ENCODE results near the gene TSPAN14. TPM values are rescaled to one million over a fixed set of nuclear protein-coding genes. Genes with fewer than 3 reads are reported as not detected.

The TSPAN14 gene
- total RNA-seq, 2 experiments from 2014 or later, result 167 to 168 TPM

DNA sequence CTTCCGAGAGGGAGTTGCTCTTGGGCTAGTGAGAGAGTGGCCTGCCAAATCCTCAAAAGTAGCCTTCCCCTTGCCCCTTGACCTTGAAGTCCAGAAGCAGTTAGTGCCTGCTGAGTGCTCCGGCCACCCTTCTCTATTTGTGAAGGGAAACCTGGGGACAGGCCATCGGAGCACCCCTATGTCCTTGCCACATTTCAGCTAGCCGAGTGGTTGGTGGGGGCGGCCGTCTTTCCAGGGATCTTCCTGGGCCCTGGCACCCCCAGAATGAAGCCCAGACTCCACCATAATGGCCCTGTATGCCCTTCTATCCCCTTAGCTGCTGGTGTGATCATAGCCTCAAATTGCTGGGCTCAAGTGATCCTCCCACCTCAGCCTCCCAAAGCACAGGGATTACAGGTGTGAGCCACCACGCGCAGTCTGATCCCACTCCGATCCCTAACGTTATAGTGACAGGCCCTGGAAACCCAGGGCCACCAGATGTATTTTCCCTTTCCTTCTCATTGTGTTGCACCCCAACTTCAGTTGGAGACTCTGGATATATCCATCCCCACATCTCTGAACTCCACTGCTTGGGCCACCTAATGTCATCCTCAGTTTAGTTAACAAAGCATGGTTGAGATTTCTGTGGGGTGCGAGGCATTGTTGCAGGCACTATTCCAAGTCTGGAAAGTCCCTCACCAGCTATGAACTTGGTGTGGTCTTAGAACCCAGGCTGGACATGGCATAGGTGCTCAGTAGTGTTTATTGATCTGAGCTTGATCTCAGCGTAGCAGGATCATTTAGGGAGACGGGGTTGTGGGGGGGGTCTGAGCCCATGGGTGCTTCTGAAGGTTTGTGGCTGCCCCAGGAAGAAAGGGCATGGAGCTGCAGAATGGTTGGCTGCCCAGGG, 1.6 kb downstream of the TSPAN14 start:
- ChIA-PET POLR2A (interaction anchor here (0.7 to 22.9 kb wide), 7 partner anchors 11 to 49 kb away, joined by 3 to 420 read pairs (median 8); partner anchors contain the start of gene PRXL2A), CTCF (interaction anchor here (2.0 to 19.9 kb wide), 2 partner anchors 11 to 45 kb away, joined by 9 to 250 read pairs; no protein-coding TSS in a partner anchor)
- Histone ChIP-seq H3K27me3 (ENCODE audit: control insufficient read depth in 1 of 2, insufficient read depth in 2 of 2, low read length in 2 of 2) (no peaks in the 10 kb centered on the region), H3K27ac (ENCODE audit: low read depth in 1 of 2, low read length in 2 of 2) (peak overlapping the region; percentile 56 to 80), H3K4me1 (ENCODE audit: insufficient read depth, low read length) (peaks cover 65% of the 10 kb centered on the region), H3K4me3 (ENCODE audit: low read length) (peak overlapping the region; percentile 97), H3K36me3 (ENCODE audit: insufficient read depth, low read length) (no peaks in the 10 kb centered on the region), H3K9me3 (ENCODE audit: control insufficient read depth in 1 of 2, insufficient read depth in 1 of 2, low read length in 2 of 2) (no peaks in the 10 kb centered on the region)
- intact Hi-C loops (cut with DNase I, micrococcal nuclease), result loop anchor here in 1 of 2 experiments (1.0 to 5.0 kb wide), 3 partner anchors 11 to 43 kb away; no protein-coding TSS in a partner anchor
- Mint-ChIP-seq H3K4me3 (peak overlapping the region; percentile 95), H3K27me3 (no peaks in the 10 kb centered on the region), H3K4me1 (ENCODE audit: low read depth) (peaks cover 54% of the 10 kb centered on the region), H3K36me3 (ENCODE audit: low read depth) (peaks cover 52% of the 10 kb centered on the region), H3K9me3 (no peaks in the 10 kb centered on the region), H3K27ac (peak overlapping the region; percentile 92)
- peak in 1 of 14 experiments; percentile 44 for DNase-seq
- no peak for ATAC-seq (ENCODE audit: poor library complexity)
- TF ChIP-seq, protein P1, sequence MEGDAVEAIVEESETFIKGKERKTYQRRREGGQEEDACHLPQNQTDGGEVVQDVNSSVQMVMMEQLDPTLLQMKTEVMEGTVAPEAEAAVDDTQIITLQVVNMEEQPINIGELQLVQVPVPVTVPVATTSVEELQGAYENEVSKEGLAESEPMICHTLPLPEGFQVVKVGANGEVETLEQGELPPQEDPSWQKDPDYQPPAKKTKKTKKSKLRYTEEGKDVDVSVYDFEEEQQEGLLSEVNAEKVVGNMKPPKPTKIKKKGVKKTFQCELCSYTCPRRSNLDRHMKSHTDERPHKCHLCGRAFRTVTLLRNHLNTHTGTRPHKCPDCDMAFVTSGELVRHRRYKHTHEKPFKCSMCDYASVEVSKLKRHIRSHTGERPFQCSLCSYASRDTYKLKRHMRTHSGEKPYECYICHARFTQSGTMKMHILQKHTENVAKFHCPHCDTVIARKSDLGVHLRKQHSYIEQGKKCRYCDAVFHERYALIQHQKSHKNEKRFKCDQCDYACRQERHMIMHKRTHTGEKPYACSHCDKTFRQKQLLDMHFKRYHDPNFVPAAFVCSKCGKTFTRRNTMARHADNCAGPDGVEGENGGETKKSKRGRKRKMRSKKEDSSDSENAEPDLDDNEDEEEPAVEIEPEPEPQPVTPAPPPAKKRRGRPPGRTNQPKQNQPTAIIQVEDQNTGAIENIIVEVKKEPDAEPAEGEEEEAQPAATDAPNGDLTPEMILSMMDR (IDR thresholded peaks at IDR 0.05), result no peak

DNA sequence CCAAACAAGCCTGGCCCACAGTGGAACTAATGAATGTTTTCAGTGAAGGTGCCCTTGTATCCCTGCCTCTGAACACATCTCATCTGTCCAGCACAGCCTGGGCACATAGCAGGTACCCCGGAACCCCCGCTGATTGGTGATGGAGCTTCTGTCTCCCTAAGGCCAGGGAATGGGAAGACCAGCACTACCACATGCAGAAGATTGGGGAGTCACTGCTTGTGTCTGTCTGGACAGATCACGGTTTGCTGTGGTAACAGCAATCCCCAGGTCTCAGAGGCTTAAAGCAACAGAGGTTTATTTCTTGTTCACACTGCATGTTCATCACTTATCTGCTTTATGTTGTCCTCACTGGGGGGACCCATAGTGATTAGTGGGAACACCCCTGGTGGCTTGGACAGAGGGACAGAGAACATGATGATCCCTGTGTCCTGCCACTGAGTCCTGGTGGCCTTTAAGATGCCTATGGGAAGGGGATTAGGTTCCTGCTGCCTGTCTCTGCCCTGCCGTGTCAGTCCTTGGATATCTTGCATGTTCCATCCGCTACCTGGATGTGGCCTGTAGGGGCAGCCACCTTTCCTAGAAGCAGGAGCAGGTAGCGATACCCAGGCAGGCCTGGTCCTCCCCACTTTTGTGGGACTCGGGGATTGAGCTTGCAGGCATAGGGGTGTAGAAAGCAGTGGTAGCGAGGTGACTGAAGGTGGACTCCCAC, 3.6 kb downstream of the TSPAN14 start:
- TF ChIP-seq, protein P1 (IDR thresholded peaks at IDR 0.05), result no peak
- Histone ChIP-seq H3K27ac (ENCODE audit: low read depth in 1 of 2, low read length in 2 of 2) (peak overlapping the region; percentile 56 to 91), H3K36me3 (ENCODE audit: insufficient read depth, low read length) (peaks cover 4% of the 10 kb centered on the region), H3K27me3 (ENCODE audit: control insufficient read depth in 1 of 2, insufficient read depth in 2 of 2, low read length in 2 of 2) (no peaks in the 10 kb centered on the region), H3K4me1 (ENCODE audit: insufficient read depth, low read length) (peaks cover 85% of the 10 kb centered on the region), H3K9me3 (ENCODE audit: control insufficient read depth in 1 of 2, insufficient read depth in 1 of 2, low read length in 2 of 2) (no peaks in the 10 kb centered on the region), H3K4me3 (ENCODE audit: low read length) (peak overlapping the region; percentile 97)
- Mint-ChIP-seq H3K9me3 (no peaks in the 10 kb centered on the region), H3K36me3 (ENCODE audit: low read depth) (peaks cover 62% of the 10 kb centered on the region), H3K27me3 (no peaks in the 10 kb centered on the region), H3K4me1 (ENCODE audit: low read depth) (peaks cover 74% of the 10 kb centered on the region), H3K4me3 (peak overlapping the region; percentile 95), H3K27ac (peak overlapping the region; percentile 92)
- no peak for DNase-seq
- ChIA-PET CTCF (interaction anchor here (1.2 to 19.9 kb wide), 2 partner anchors 43 to 79 kb away, joined by 5 to 250 read pairs; no protein-coding TSS in a partner anchor), POLR2A (interaction anchor here (0.6 to 22.9 kb wide), 8 partner anchors 10 to 67 kb away, joined by 3 to 420 read pairs (median 8); partner anchors contain the start of gene PRXL2A)
- intact Hi-C loops (cut with DNase I, micrococcal nuclease), result loop anchor here in 1 of 2 experiments (5.0 kb wide), 2 partner anchors 35 to 45 kb away; no protein-coding TSS in a partner anchor
- ATAC-seq (ENCODE audit: poor library complexity), result no peak

DNA sequence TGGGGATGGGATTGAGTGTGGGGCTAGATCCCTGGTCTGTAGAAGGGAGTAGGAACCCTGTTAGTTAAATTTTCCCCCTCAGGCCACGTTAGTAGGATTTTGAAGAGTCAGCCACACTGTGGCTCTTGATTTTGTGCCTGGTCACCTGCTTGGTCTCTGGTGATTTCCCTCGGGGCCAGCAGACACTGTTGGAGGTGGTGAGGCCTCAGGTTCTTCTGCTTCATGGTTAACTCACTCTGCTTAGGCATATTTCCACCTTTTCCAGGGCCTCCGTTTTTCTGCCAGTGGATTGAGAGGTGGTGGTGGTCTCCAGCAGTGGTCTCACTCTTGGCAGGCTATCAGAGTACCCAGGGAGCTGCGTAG, 4.1 kb downstream of the TSPAN14 start:
- Histone ChIP-seq H3K36me3 (ENCODE audit: insufficient read depth, low read length) (peaks cover 7% of the 10 kb centered on the region), H3K4me1 (ENCODE audit: insufficient read depth, low read length) (peaks cover 87% of the 10 kb centered on the region), H3K27me3 (ENCODE audit: control insufficient read depth in 1 of 2, insufficient read depth in 2 of 2, low read length in 2 of 2) (no peaks in the 10 kb centered on the region), H3K4me3 (ENCODE audit: low read length) (peak overlapping the region; percentile 97), H3K27ac (ENCODE audit: low read depth in 1 of 2, low read length in 2 of 2) (peak overlapping the region; percentile 56 to 91), H3K9me3 (ENCODE audit: control insufficient read depth in 1 of 2, insufficient read depth in 1 of 2, low read length in 2 of 2) (no peaks in the 10 kb centered on the region)
- H3K27ac Mint-ChIP-seq, result peak overlapping the region; percentile 92
- no peak for ATAC-seq (ENCODE audit: poor library complexity)
- H3K4me1 Mint-ChIP-seq (ENCODE audit: low read depth), result peaks cover 78% of the 10 kb centered on the region
- peak overlapping the region; percentile 95 for H3K4me3 Mint-ChIP-seq
- H3K36me3 Mint-ChIP-seq (ENCODE audit: low read depth), result peaks cover 64% of the 10 kb centered on the region
- no peak for DNase-seq
- ChIA-PET POLR2A (interaction anchor here (1.2 to 22.9 kb wide), 7 partner anchors 10 to 75 kb away, joined by 3 to 420 read pairs (median 7); no protein-coding TSS in a partner anchor), CTCF (interaction anchor here (0.7 to 19.9 kb wide), 6 partner anchors 10 to 43 kb away, joined by 3 to 250 read pairs (median 3); no protein-coding TSS in a partner anchor)
- TF ChIP-seq, protein P1 (IDR thresholded peaks at IDR 0.05), result no peak
- no peaks in the 10 kb centered on the region for H3K27me3 Mint-ChIP-seq
- H3K9me3 Mint-ChIP-seq, result no peaks in the 10 kb centered on the region
- intact Hi-C loops (cut with DNase I, micrococcal nuclease), result loop anchor here in 1 of 2 experiments (5.0 kb wide), 2 partner anchors 34 to 46 kb away; no protein-coding TSS in a partner anchor
